Measurements from ENCODE around the gene FANCM.

Gene FANCM

GRCh38 chr14:45227566-45227965, 91.8 kb downstream of the FANCM start:
- DNase-seq (ENCODE audit: low spot score): no peak

GRCh38 chr14:45238988-45239387, 103.3 kb downstream of the FANCM start:
- no peak for DNase-seq (ENCODE audit: low spot score)

GRCh38 chr14:45242706-45243105, 107.0 kb downstream of the FANCM start:
- DNase-seq (ENCODE audit: low spot score): no peak

- DNase-seq (ENCODE audit: low spot score): no peak
These were observed 110.4 kb downstream of the FANCM start for GRCh38 chr14:45246151-45246550.

- no peak for DNase-seq (ENCODE audit: low spot score)
These were observed 111.0 kb downstream of the FANCM start for GRCh38 chr14:45246691-45247090.

- DNase-seq (ENCODE audit: low spot score): no peak
These were observed 111.7 kb downstream of the FANCM start for GRCh38 chr14:45247427-45247826.

GRCh38 chr14:45249856-45250575, 114.3 kb downstream of the FANCM start:
- DNase-seq (ENCODE audit: low spot score): peak; percentile 18

Data from hematopoietic multipotent progenitor cell treated with erythropoietin and hydrocortisone succinate and interleukin-3 and kit ligand, for 17 days (in vitro differentiated cells).